Gastroesophageal sphincter (tissue), 3 donors: ENCODE results near the gene RFTN1.

Experiments
- CTCF ChIP-seq, 4 experiments: fragments of 200-600 bp in 2 of 4; fragments of 450-650 bp in 2 of 4; sonication (generic) in 1 of 4; IDR thresholded peaks; one replicate each; pipeline ENCODE4 v1.5.1; 2017 to 2019; ENCODE audit warnings: antibody characterized with exemption in 4 of 4, mild to moderate bottlenecking in 2 of 4, moderate library complexity in 2 of 4
- EP300 ChIP-seq: sonication (generic); formaldehyde crosslinking; IDR thresholded peaks from one replicate; pipeline ENCODE4 v1.6.1; 2017; ENCODE audit warnings: antibody characterized with exemption, mild to moderate bottlenecking
- POLR2A ChIP-seq, 2 donors: fragments of 450-650 bp; IDR thresholded peaks; one replicate each; pipeline ENCODE4 v1.6.1; 2017; ENCODE audit warnings: antibody characterized with exemption in 2 of 2, mild to moderate bottlenecking in 2 of 2, moderate library complexity in 1 of 2

GRCh38 chr3:16302082-16302631 lies 211.3 kb downstream of the RFTN1 start:
- no peak for TF ChIP-seq CTCF (IDR thresholded peaks at IDR 0.05)
- TF ChIP-seq EP300 = no peak
- TF ChIP-seq POLR2A (IDR thresholded peaks at IDR 0.05) = no peak
